Upper lobe of left lung (tissue), 4 donors: ENCODE data around the gene BPIFA3.

Experiments
- EP300 ChIP-seq, 4 donors: sonication (generic); formaldehyde crosslinking; IDR thresholded peaks; one replicate each; pipeline ENCODE4 v1.5.1; 2017; ENCODE audit warnings: antibody characterized with exemption in 4 of 4, control low read depth in 2 of 4
- POLR2A ChIP-seq, 4 donors: fragments of 450-650 bp; IDR thresholded peaks; one replicate each; pipeline ENCODE4 v1.5.1; 2016 to 2017; ENCODE audit warnings: antibody characterized with exemption in 4 of 4, mild to moderate bottlenecking in 2 of 4
- POLR2AphosphoS5 ChIP-seq, 2 donors: sonication (generic); formaldehyde crosslinking; IDR thresholded peaks; one replicate each; pipeline ENCODE4 v1.5.1; 2017; ENCODE audit warnings: antibody characterized with exemption in 2 of 2
- TF ChIP-seq, protein P1 (sequence below), 6 experiments: fragments of 450-650 bp in 4 of 6; fragments of 200-600 bp in 2 of 6; sonication (generic) in 2 of 6; IDR thresholded peaks; one replicate each; pipeline ENCODE4 v1.5.1; 2016 to 2019; ENCODE audit warnings: antibody characterized with exemption in 6 of 6

DNA sequence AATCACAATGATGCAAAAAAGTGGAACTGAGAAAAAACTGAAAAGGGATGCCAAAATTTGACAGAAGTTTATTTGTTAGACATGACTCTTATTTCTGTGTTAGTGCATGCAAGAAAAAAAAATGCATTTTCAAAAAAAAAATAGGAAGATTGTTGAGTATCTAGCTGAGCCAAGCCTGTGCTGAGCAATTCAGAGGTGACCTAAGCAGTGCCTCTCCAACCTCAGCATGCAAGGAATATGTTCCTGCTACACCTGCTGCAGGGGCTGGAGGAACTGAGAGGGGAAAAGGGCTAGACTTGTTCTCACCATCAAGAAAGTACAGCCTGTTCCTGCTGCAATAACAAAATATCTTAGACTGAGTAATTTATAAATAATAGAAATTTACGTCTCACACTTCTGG lies 25.2 kb upstream of the BPIFA3 start:
- TF ChIP-seq, protein P1, sequence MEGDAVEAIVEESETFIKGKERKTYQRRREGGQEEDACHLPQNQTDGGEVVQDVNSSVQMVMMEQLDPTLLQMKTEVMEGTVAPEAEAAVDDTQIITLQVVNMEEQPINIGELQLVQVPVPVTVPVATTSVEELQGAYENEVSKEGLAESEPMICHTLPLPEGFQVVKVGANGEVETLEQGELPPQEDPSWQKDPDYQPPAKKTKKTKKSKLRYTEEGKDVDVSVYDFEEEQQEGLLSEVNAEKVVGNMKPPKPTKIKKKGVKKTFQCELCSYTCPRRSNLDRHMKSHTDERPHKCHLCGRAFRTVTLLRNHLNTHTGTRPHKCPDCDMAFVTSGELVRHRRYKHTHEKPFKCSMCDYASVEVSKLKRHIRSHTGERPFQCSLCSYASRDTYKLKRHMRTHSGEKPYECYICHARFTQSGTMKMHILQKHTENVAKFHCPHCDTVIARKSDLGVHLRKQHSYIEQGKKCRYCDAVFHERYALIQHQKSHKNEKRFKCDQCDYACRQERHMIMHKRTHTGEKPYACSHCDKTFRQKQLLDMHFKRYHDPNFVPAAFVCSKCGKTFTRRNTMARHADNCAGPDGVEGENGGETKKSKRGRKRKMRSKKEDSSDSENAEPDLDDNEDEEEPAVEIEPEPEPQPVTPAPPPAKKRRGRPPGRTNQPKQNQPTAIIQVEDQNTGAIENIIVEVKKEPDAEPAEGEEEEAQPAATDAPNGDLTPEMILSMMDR (IDR thresholded peaks at IDR 0.05), result no peak
- TF ChIP-seq POLR2A (IDR thresholded peaks at IDR 0.05) (no peak), POLR2AphosphoS5 (IDR thresholded peaks at IDR 0.05) (no peak), EP300 (IDR thresholded peaks at IDR 0.05) (no peak)
